Transverse colon (tissue), 4 donors: ENCODE measurements around the gene ETDA. TPM values are rescaled to one million over a fixed set of nuclear protein-coding genes. Genes with fewer than 3 reads are reported as not detected.
"Not testable (repeated sequence)": the region's sequence is repeated elsewhere in the genome, so short reads cannot be mapped to it uniquely, and the experiment has no call there.

Source experiments
- DNase-seq: peaks from one replicate; pipeline ENCODE4 v3.0.0-alpha.2; 2019
- H3K27ac ChIP-seq, 4 donors: fragments of 200-600 bp; sonication (generic); 2 replicates each; pipeline ENCODE4 v1.5.1; 2016 to 2018; ENCODE audit warnings: inconsistent platforms in 4 of 4
- H3K27me3 ChIP-seq: fragments of 200-600 bp; sonication (generic); 2 replicates; pipeline ENCODE4 v1.5.1; 2017; ENCODE audit warnings: inconsistent platforms
- H3K36me3 ChIP-seq, 4 donors: fragments of 200-600 bp; sonication (generic); 2 replicates each; pipeline ENCODE4 v1.5.1; 2017 to 2019; ENCODE audit warnings: inconsistent platforms in 4 of 4
- H3K4me1 ChIP-seq, 4 donors: fragments of 200-600 bp; sonication (generic); 2 replicates each; pipeline ENCODE4 v1.5.1; 2017 to 2020; ENCODE audit warnings: inconsistent platforms in 4 of 4
- H3K4me3 ChIP-seq, 4 donors: fragments of 200-600 bp; sonication (generic); 1 replicate in 1 of 4; 2 replicates in 3 of 4; pipeline versions ENCODE4 v1.5.1 to v1.6.1; 2017 to 2019; ENCODE audit warnings: inconsistent platforms in 4 of 4
- H3K9me3 ChIP-seq, 2 donors: fragments of 200-600 bp; sonication (generic); 2 replicates each; pipeline ENCODE4 v1.5.1; 2017 to 2019; ENCODE audit warnings: inconsistent platforms in 2 of 2
- EP300 ChIP-seq: sonication (generic); formaldehyde crosslinking; IDR thresholded peaks from one replicate; pipeline ENCODE4 v1.6.1; 2017; ENCODE audit warnings: antibody characterized with exemption, low read depth
- POLR2A ChIP-seq: fragments of 450-650 bp; IDR thresholded peaks from one replicate; pipeline ENCODE4 v1.6.1; 2016; ENCODE audit warnings: antibody characterized with exemption, mild to moderate bottlenecking, moderate library complexity
- POLR2AphosphoS5 ChIP-seq, 3 donors: sonication (generic); formaldehyde crosslinking; IDR thresholded peaks; one replicate each; pipeline ENCODE4 v1.6.1; 2016; ENCODE audit warnings: antibody characterized with exemption in 3 of 3
- WGBS, 2 donors: methylation state at CpG; one replicate each; pipeline ENCODE4 v1.1.5; 2018; ENCODE audit warnings: low coverage in 1 of 2; 5-methylcytosine and 5-hydroxymethylcytosine counted together
- in situ Hi-C, 4 donors: fragments of 200-750 bp; cut with MboI; loops; one replicate each; pipeline versions ENCODE4 v1.15.0 to v1.15.1; 2017; ENCODE audit warnings: low sequenced_read_pairs in 3 of 4, low pct_ligation_motif_present in 1 of 4, low pct_unique_long_range_greater_than_20kb in 1 of 4
- intact Hi-C: fragments of 100-400 bp; cut with DNase I; formaldehyde crosslinking; loops from one replicate; pipeline ENCODE4 v1.15.1; 2023; ENCODE audit warnings: low total_unique reads
- total RNA-seq, 4 donors: library from RNA; depleted of rRNA; stranded (reverse); fragments of >200 nt; gene quantifications; one replicate each; pipeline ENCODE4 v1.1.0, GENCODE V29; 2016
- TF ChIP-seq, protein P1 (sequence below), 5 experiments: fragments of 200-600 bp in 3 of 5; fragments of 450-650 bp in 2 of 5; sonication (generic) in 3 of 5; IDR thresholded peaks; 1 replicate in 2 of 5; 2 replicates in 3 of 5; pipeline ENCODE4 v1.5.1; 2016 to 2017; ENCODE audit warnings: antibody characterized with exemption in 5 of 5, inconsistent platforms in 3 of 5, mild to moderate bottlenecking in 2 of 5, moderate library complexity in 1 of 5

ETDA gene
- not detected for total RNA-seq

GRCh38 chrX:135252011-135252518 lies at the start of gene ETDA:
Gene ETDA, plus strand, starts transcription at chrX:135252061. Its CDS starts 1,216 bp downstream, at chrX:135253277.
- in situ Hi-C loops, H3K36me3 ChIP-seq: not testable (repeated sequence)

GRCh38 chrX:135206427-135206826 lies 45.4 kb upstream of the ETDA start:
- H3K4me3 ChIP-seq, H3K27ac ChIP-seq, intact Hi-C loops, H3K4me1 ChIP-seq, H3K27me3 ChIP-seq, H3K36me3 ChIP-seq, H3K9me3 ChIP-seq: not testable (repeated sequence)
- TF ChIP-seq, protein P1, sequence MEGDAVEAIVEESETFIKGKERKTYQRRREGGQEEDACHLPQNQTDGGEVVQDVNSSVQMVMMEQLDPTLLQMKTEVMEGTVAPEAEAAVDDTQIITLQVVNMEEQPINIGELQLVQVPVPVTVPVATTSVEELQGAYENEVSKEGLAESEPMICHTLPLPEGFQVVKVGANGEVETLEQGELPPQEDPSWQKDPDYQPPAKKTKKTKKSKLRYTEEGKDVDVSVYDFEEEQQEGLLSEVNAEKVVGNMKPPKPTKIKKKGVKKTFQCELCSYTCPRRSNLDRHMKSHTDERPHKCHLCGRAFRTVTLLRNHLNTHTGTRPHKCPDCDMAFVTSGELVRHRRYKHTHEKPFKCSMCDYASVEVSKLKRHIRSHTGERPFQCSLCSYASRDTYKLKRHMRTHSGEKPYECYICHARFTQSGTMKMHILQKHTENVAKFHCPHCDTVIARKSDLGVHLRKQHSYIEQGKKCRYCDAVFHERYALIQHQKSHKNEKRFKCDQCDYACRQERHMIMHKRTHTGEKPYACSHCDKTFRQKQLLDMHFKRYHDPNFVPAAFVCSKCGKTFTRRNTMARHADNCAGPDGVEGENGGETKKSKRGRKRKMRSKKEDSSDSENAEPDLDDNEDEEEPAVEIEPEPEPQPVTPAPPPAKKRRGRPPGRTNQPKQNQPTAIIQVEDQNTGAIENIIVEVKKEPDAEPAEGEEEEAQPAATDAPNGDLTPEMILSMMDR (IDR thresholded peaks at IDR 0.05) = peak in 3 of 5 experiments; percentile 10 to 32 (median 29)
- WGBS, 2 donors = 47% methylated on average over 11 of the region's 11 CpGs; no CpG with 5 or more reads in 1 of the 2 donors
- in situ Hi-C loops = loop anchor here in 1 of 4 donors (25.0 kb wide), 1 partner anchor 244 kb away; no protein-coding TSS in a partner anchor
- peak; percentile 14 for DNase-seq

More at GRCh38 chrX:135252011-135252518, at the start of gene ETDA:
- intact Hi-C loops, H3K27ac ChIP-seq, H3K27me3 ChIP-seq, H3K4me3 ChIP-seq, DNase-seq, H3K9me3 ChIP-seq, H3K4me1 ChIP-seq: not testable (repeated sequence)
- WGBS, 2 donors = no CpG with 5 or more reads among the region's 1 CpG

- WGBS, 2 donors = 85% methylated on average over 8 of the region's 8 CpGs; no CpG with 5 or more reads in 1 of the 2 donors
- in situ Hi-C loops = loop anchor here in 1 of 4 donors (25.0 kb wide), 1 partner anchor 251 kb away; no protein-coding TSS in a partner anchor
- no peak for TF ChIP-seq POLR2A
- no peak for TF ChIP-seq EP300
- TF ChIP-seq, protein P1 (IDR thresholded peaks at IDR 0.05) = no peak
- TF ChIP-seq POLR2AphosphoS5 (IDR thresholded peaks at IDR 0.05) = no peak
Observed at GRCh38 chrX:135213200-135213844, 38.5 kb upstream of the ETDA start.

DNA sequence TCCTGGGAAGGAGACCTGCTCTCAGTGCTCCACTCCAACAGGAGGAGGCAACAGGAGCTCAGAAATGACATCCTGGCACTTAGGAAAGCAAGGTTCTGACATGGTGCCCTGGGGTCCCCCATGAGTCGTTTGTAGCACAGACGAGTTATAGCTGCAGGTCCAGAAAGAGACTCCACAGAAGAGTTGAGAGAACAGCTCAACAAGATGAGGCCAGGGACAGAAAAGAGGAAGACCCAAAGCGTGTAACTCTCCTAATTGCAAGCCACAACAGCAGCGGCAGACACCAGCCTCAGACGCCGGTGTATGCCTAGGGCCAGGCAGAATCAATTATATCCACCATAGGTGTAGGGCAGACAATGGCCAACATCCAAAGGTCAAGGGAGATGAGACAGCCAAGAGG lies 5.9 kb upstream of the ETDA start:
- in situ Hi-C loops, H3K4me3 ChIP-seq, H3K27ac ChIP-seq, H3K9me3 ChIP-seq, H3K27me3 ChIP-seq, H3K36me3 ChIP-seq, DNase-seq, H3K4me1 ChIP-seq, intact Hi-C loops: not testable (repeated sequence)
- WGBS, 2 donors = no CpG with 5 or more reads among the region's 6 CpGs

More at GRCh38 chrX:135213200-135213844, 38.5 kb upstream of the ETDA start:
- no peaks in the 10 kb centered on the region for H3K36me3 ChIP-seq
- no peaks in the 10 kb centered on the region for H3K4me1 ChIP-seq
- no peak overlapping the region for H3K27ac ChIP-seq
- no peak for DNase-seq
- no peaks in the 10 kb centered on the region for H3K27me3 ChIP-seq
- H3K4me3 ChIP-seq = no peak overlapping the region
- no peaks in the 10 kb centered on the region for H3K9me3 ChIP-seq
- intact Hi-C loops = no loop called here

GRCh38 chrX:135256087-135256684 lies 4.3 kb downstream of the ETDA start:
- intact Hi-C loops = not testable (repeated sequence)

More at GRCh38 chrX:135256087-135256684, 4.3 kb downstream of the ETDA start:
- H3K4me1 ChIP-seq, H3K36me3 ChIP-seq, in situ Hi-C loops, H3K27ac ChIP-seq, H3K4me3 ChIP-seq, H3K27me3 ChIP-seq, DNase-seq, H3K9me3 ChIP-seq: not testable (repeated sequence)
- WGBS, 2 donors = 65 to 80% methylated on average over 2 to 6 of the region's 8 CpGs
